ENCODE data around the gene CYGB.

CYGB gene

GRCh38 chr17:76492123-76492988, 45.2 kb downstream of the CYGB start:
- no peaks in the 10 kb centered on the region for H3K27me3 ChIP-seq (ENCODE audit: control insufficient read depth, insufficient read depth, low read length, poor library complexity, severe bottlenecking)
- no peak overlapping the region for H3K27ac ChIP-seq (ENCODE audit: insufficient read depth, low read depth, low read length, poor library complexity, severe bottlenecking)
- no peaks in the 10 kb centered on the region for H3K36me3 ChIP-seq (ENCODE audit: control insufficient read depth, insufficient read depth, low read length)
- 72 to 75% methylated on average over 11 of the region's 11 CpGs for WGBS, 2 experiments
- no peak overlapping the region for H3K4me3 ChIP-seq (ENCODE audit: insufficient read depth, low read depth, low read length)
- H3K4me1 ChIP-seq (ENCODE audit: control insufficient read depth, insufficient read depth, low read length): peaks cover 16% of the 10 kb centered on the region
- no peaks in the 10 kb centered on the region for H3K9me3 ChIP-seq (ENCODE audit: control insufficient read depth, low read length)

- no peak overlapping the region for H3K4me3 ChIP-seq (ENCODE audit: insufficient read depth, low read depth, low read length)
- H3K4me1 ChIP-seq (ENCODE audit: control insufficient read depth, insufficient read depth, low read length): peaks cover 16% of the 10 kb centered on the region
- no peaks in the 10 kb centered on the region for H3K36me3 ChIP-seq (ENCODE audit: control insufficient read depth, insufficient read depth, low read length)
- 93 to 94% methylated on average over 17 of the region's 17 CpGs for WGBS, 2 experiments
- no peak overlapping the region for H3K27ac ChIP-seq (ENCODE audit: insufficient read depth, low read depth, low read length, poor library complexity, severe bottlenecking)
- H3K27me3 ChIP-seq (ENCODE audit: control insufficient read depth, insufficient read depth, low read length, poor library complexity, severe bottlenecking): no peaks in the 10 kb centered on the region
- no peaks in the 10 kb centered on the region for H3K9me3 ChIP-seq (ENCODE audit: control insufficient read depth, low read length)
Observed at GRCh38 chr17:76491271-76492122, 46.0 kb downstream of the CYGB start.

- Histone ChIP-seq H3K4me3 (ENCODE audit: insufficient read depth, low read depth, low read length) (no peak overlapping the region), H3K27ac (ENCODE audit: insufficient read depth, low read depth, low read length, poor library complexity, severe bottlenecking) (no peak overlapping the region), H3K9me3 (ENCODE audit: control insufficient read depth, low read length) (no peaks in the 10 kb centered on the region), H3K27me3 (ENCODE audit: control insufficient read depth, insufficient read depth, low read length, poor library complexity, severe bottlenecking) (no peaks in the 10 kb centered on the region), H3K4me1 (ENCODE audit: control insufficient read depth, insufficient read depth, low read length) (peaks cover 16% of the 10 kb centered on the region), H3K36me3 (ENCODE audit: control insufficient read depth, insufficient read depth, low read length) (no peaks in the 10 kb centered on the region)
- 89 to 91% methylated on average over 10 of the region's 10 CpGs for WGBS, 2 experiments
Observed at GRCh38 chr17:76490112-76490710, 47.3 kb downstream of the CYGB start.

GRCh38 chr17:76487451-76488192, 49.9 kb downstream of the CYGB start:
- 93% methylated on average over 22 of the region's 22 CpGs for WGBS, 2 experiments
- H3K4me3 ChIP-seq (ENCODE audit: insufficient read depth, low read depth, low read length): no peak overlapping the region
- no peaks in the 10 kb centered on the region for H3K36me3 ChIP-seq (ENCODE audit: control insufficient read depth, insufficient read depth, low read length)
- H3K4me1 ChIP-seq (ENCODE audit: control insufficient read depth, insufficient read depth, low read length): peaks cover 6% of the 10 kb centered on the region
- no peaks in the 10 kb centered on the region for H3K27me3 ChIP-seq (ENCODE audit: control insufficient read depth, insufficient read depth, low read length, poor library complexity, severe bottlenecking)
- no peak overlapping the region for H3K27ac ChIP-seq (ENCODE audit: insufficient read depth, low read depth, low read length, poor library complexity, severe bottlenecking)
- H3K9me3 ChIP-seq (ENCODE audit: control insufficient read depth, low read length): no peaks in the 10 kb centered on the region

- Histone ChIP-seq H3K4me1 (ENCODE audit: control insufficient read depth, insufficient read depth, low read length) (no peaks in the 10 kb centered on the region), H3K4me3 (ENCODE audit: insufficient read depth, low read depth, low read length) (no peak overlapping the region), H3K27ac (ENCODE audit: insufficient read depth, low read depth, low read length, poor library complexity, severe bottlenecking) (no peak overlapping the region), H3K36me3 (ENCODE audit: control insufficient read depth, insufficient read depth, low read length) (no peaks in the 10 kb centered on the region), H3K27me3 (ENCODE audit: control insufficient read depth, insufficient read depth, low read length, poor library complexity, severe bottlenecking) (no peaks in the 10 kb centered on the region), H3K9me3 (ENCODE audit: control insufficient read depth, low read length) (no peaks in the 10 kb centered on the region)
- WGBS, 2 experiments: 87% methylated on average over 11 of the region's 11 CpGs
Observed at GRCh38 chr17:76485569-76485968, 51.9 kb downstream of the CYGB start.

GRCh38 chr17:76484228-76484725, 53.2 kb downstream of the CYGB start:
- 93 to 94% methylated on average over 11 of the region's 11 CpGs for WGBS, 2 experiments
- no peaks in the 10 kb centered on the region for H3K36me3 ChIP-seq (ENCODE audit: control insufficient read depth, insufficient read depth, low read length)
- no peaks in the 10 kb centered on the region for H3K4me1 ChIP-seq (ENCODE audit: control insufficient read depth, insufficient read depth, low read length)
- H3K9me3 ChIP-seq (ENCODE audit: control insufficient read depth, low read length): no peaks in the 10 kb centered on the region
- H3K27me3 ChIP-seq (ENCODE audit: control insufficient read depth, insufficient read depth, low read length, poor library complexity, severe bottlenecking): no peaks in the 10 kb centered on the region
- no peak overlapping the region for H3K4me3 ChIP-seq (ENCODE audit: insufficient read depth, low read depth, low read length)
- no peak overlapping the region for H3K27ac ChIP-seq (ENCODE audit: insufficient read depth, low read depth, low read length, poor library complexity, severe bottlenecking)

GRCh38 chr17:76481071-76481655, 56.3 kb downstream of the CYGB start:
- no peaks in the 10 kb centered on the region for H3K27me3 ChIP-seq (ENCODE audit: control insufficient read depth, insufficient read depth, low read length, poor library complexity, severe bottlenecking)
- H3K4me3 ChIP-seq (ENCODE audit: insufficient read depth, low read depth, low read length): no peak overlapping the region
- 89 to 91% methylated on average over 21 of the region's 21 CpGs for WGBS, 2 experiments
- H3K27ac ChIP-seq (ENCODE audit: insufficient read depth, low read depth, low read length, poor library complexity, severe bottlenecking): peak overlapping the region; percentile 40
- no peaks in the 10 kb centered on the region for H3K9me3 ChIP-seq (ENCODE audit: control insufficient read depth, low read length)
- no peaks in the 10 kb centered on the region for H3K36me3 ChIP-seq (ENCODE audit: control insufficient read depth, insufficient read depth, low read length)
- H3K4me1 ChIP-seq (ENCODE audit: control insufficient read depth, insufficient read depth, low read length): no peaks in the 10 kb centered on the region

- Histone ChIP-seq H3K9me3 (ENCODE audit: control insufficient read depth, low read length) (no peaks in the 10 kb centered on the region), H3K27me3 (ENCODE audit: control insufficient read depth, insufficient read depth, low read length, poor library complexity, severe bottlenecking) (no peaks in the 10 kb centered on the region), H3K4me3 (ENCODE audit: insufficient read depth, low read depth, low read length) (no peak overlapping the region), H3K4me1 (ENCODE audit: control insufficient read depth, insufficient read depth, low read length) (no peaks in the 10 kb centered on the region), H3K27ac (ENCODE audit: insufficient read depth, low read depth, low read length, poor library complexity, severe bottlenecking) (peak overlapping the region; percentile 40), H3K36me3 (ENCODE audit: control insufficient read depth, insufficient read depth, low read length) (no peaks in the 10 kb centered on the region)
- 86 to 87% methylated on average over 15 of the region's 15 CpGs for WGBS, 2 experiments
Observed at GRCh38 chr17:76480632-76481031, 56.9 kb downstream of the CYGB start.

- WGBS, 2 experiments: 95 to 97% methylated on average over 13 of the region's 14 CpGs
- Histone ChIP-seq H3K27ac (ENCODE audit: insufficient read depth, low read depth, low read length, poor library complexity, severe bottlenecking) (no peak overlapping the region), H3K4me1 (ENCODE audit: control insufficient read depth, insufficient read depth, low read length) (no peaks in the 10 kb centered on the region), H3K36me3 (ENCODE audit: control insufficient read depth, insufficient read depth, low read length) (no peaks in the 10 kb centered on the region), H3K9me3 (ENCODE audit: control insufficient read depth, low read length) (no peaks in the 10 kb centered on the region), H3K4me3 (ENCODE audit: insufficient read depth, low read depth, low read length) (no peak overlapping the region), H3K27me3 (ENCODE audit: control insufficient read depth, insufficient read depth, low read length, poor library complexity, severe bottlenecking) (no peaks in the 10 kb centered on the region)
Observed at GRCh38 chr17:76479515-76480060, 57.9 kb downstream of the CYGB start.

Data from ectodermal cell (in vitro differentiated cells).